A673 (cell line): ENCODE measurements around the gene USH1C. TPM values are rescaled to one million over a fixed set of nuclear protein-coding genes. Genes with fewer than 3 reads are reported as not detected.
A peak's percentile ranks its signal among the peaks of the same experiment; 100 is the strongest.

Experiments
- BruUV-seq: library from RNA; stranded (reverse); fragments of 400-500 nt; replicated peaks from 2 replicates; lab custom pipeline; 2021; lab: Mats Ljungman, UMichigan
- CTCF ChIA-PET: fragments of 300-600 bp; sonication (Branson Sonifier 250); formaldehyde crosslinking; loops from one replicate; lab custom pipeline; 2022; ENCODE audit warnings: antibody characterized with exemption; lab: Charles Lee
- POLR2A ChIA-PET: fragments of 300-600 bp; sonication (Branson Sonifier 250); formaldehyde crosslinking; loops from one replicate; lab custom pipeline; 2022; ENCODE audit warnings: antibody characterized with exemption; ENCODE audit not compliant: low non-redundant PET; lab: Charles Lee
- DNase-seq: peaks from one replicate; pipeline ENCODE4 v3.0.0-alpha.2; 2015; ENCODE audit warnings: low spot score
- H3K27ac ChIP-seq: fragments of 200-600 bp; sonication (generic); 2 replicates; pipeline ENCODE4 v1.5.1; 2016; ENCODE audit warnings: mixed run types, low read depth, mild to moderate bottlenecking, mixed read lengths, antibody characterized with exemption, low read length; ENCODE audit not compliant: poor library complexity, severe bottlenecking
- H3K27me3 ChIP-seq: fragments of 200-600 bp; sonication (generic); replicated peaks from 2 replicates; pipeline ENCODE4 v1.6.1; 2017; ENCODE audit warnings: mixed run types, low read depth, mild to moderate bottlenecking, mixed read lengths, antibody characterized with exemption, low read length; ENCODE audit not compliant: insufficient read depth, poor library complexity
- H3K36me3 ChIP-seq: fragments of 200-600 bp; sonication (generic); 2 replicates; pipeline ENCODE4 v1.6.1; 2016; ENCODE audit warnings: mixed run types, mild to moderate bottlenecking, mixed read lengths, antibody characterized with exemption, low read length; ENCODE audit not compliant: insufficient read depth, poor library complexity, severe bottlenecking
- H3K4me1 ChIP-seq: fragments of 200-600 bp; sonication (generic); 2 replicates; pipeline ENCODE4 v1.6.1; 2017; ENCODE audit warnings: mixed run types, mild to moderate bottlenecking, mixed read lengths, antibody characterized with exemption, low read length; ENCODE audit not compliant: insufficient read depth, poor library complexity, severe bottlenecking
- H3K4me3 ChIP-seq: fragments of 200-600 bp; sonication (generic); 2 replicates; pipeline ENCODE4 v1.5.1; 2016; ENCODE audit warnings: low read depth, mixed run types, mild to moderate bottlenecking, mixed read lengths, low read length; ENCODE audit not compliant: poor library complexity, severe bottlenecking
- H3K9me3 ChIP-seq: fragments of 200-600 bp; sonication (generic); 2 replicates; pipeline ENCODE4 v1.6.1; 2016; ENCODE audit warnings: mixed run types, low read depth, mild to moderate bottlenecking, mixed read lengths, antibody characterized with exemption, low read length; ENCODE audit not compliant: poor library complexity, severe bottlenecking
- EZH2 ChIP-seq: fragments of 200-600 bp; sonication (generic); IDR thresholded peaks from 2 replicates; pipeline ENCODE4 v1.6.1; 2017; ENCODE audit warnings: borderline replicate concordance, low read depth, mild to moderate bottlenecking, mixed read lengths, antibody characterized with exemption, low read length; ENCODE audit not compliant: poor library complexity, severe bottlenecking
- intact Hi-C: fragments of 100-400 bp; cut with micrococcal nuclease; formaldehyde crosslinking; loops from one replicate; pipeline ENCODE4 v1.10.0; 2022; ENCODE audit not compliant: unreplicated experiment
- total RNA-seq: library from RNA; stranded (reverse); gene quantifications from 2 replicates; pipeline ENCODE4 v1.2.3, GENCODE V29; 2021
- TF ChIP-seq, protein P1 (sequence below): fragments of 300-800, 200-600 bp; sonication (generic); conservative IDR thresholded peaks from 2 replicates; pipeline ENCODE4 v1.5.1; 2017; ENCODE audit warnings: low read depth, mild to moderate bottlenecking, antibody characterized with exemption, low read length, moderate library complexity, mixed read lengths

The USH1C gene
- total RNA-seq, 1 experiment from 2014 or later: not detected

DNA sequence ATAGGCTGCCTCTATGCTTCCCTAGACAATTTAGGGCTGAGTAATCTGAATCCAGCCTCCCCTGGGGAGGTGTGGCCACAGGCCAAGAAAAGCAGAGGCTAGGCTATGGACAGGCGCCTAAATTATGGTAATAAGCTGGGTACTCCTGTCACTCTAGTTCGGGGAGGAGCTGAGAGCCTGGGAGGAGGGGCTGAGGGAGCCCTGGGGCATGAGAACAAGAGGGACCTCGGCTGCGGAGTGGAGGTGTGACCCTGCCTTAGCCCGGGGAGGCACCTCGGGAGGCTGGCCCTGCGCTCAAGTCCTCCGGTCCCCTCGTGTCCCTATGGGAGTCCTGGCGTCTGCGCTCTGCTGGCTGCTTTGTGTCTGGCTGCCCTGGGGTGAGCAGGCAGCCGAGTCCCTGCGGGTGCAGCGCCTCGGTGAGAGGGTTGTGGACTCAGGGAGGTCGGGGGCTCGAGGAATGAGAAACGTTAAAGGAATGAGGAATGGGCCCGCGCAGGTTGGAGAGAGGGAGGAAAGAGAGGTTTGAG lies 2.9 kb upstream of the USH1C start, which contains the start of gene OTOG:
Gene OTOG (plus strand): TSS at position 209 of the 527 bp plus-strand sequence. CDS start 114 bp downstream, at position 323.
- Histone ChIP-seq H3K9me3 (no peaks in the 10 kb centered on the region), H3K4me1 (no peaks in the 10 kb centered on the region), H3K27ac (no peak within 1 kb of the TSS), H3K27me3 (no peaks in the 10 kb centered on the region), H3K36me3 (no peaks in the 10 kb centered on the region), H3K4me3 (no peak within 1 kb of the TSS)
- no TSS peak for BruUV-seq
- CTCF ChIA-PET: no interaction called here
- POLR2A ChIA-PET: no interaction called here
- intact Hi-C loops: no loop called here
- no peak for TF ChIP-seq EZH2
- TF ChIP-seq, protein P1, sequence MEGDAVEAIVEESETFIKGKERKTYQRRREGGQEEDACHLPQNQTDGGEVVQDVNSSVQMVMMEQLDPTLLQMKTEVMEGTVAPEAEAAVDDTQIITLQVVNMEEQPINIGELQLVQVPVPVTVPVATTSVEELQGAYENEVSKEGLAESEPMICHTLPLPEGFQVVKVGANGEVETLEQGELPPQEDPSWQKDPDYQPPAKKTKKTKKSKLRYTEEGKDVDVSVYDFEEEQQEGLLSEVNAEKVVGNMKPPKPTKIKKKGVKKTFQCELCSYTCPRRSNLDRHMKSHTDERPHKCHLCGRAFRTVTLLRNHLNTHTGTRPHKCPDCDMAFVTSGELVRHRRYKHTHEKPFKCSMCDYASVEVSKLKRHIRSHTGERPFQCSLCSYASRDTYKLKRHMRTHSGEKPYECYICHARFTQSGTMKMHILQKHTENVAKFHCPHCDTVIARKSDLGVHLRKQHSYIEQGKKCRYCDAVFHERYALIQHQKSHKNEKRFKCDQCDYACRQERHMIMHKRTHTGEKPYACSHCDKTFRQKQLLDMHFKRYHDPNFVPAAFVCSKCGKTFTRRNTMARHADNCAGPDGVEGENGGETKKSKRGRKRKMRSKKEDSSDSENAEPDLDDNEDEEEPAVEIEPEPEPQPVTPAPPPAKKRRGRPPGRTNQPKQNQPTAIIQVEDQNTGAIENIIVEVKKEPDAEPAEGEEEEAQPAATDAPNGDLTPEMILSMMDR: no peak
- peak; percentile 82 for DNase-seq

DNA sequence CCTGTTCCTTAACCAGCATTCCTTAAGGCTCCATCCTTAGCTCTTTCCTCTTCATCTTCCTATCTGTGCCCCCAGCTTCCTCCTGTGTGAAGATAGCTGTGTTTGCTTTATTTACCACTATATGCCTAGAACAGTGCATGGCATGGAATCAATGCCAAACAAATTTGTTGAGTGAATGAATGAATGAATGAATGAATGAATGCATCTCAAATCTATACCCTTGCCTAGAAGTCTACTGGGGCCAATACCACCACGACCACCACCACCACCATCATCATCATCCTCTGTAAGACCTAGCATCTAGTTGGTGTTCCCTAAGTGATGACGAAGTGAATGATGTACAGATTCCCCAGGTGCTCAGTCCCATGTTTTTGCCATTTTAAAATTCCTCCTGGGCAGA lies 2.0 kb upstream of the USH1C start:
- CTCF ChIA-PET: no interaction called here

DNA sequence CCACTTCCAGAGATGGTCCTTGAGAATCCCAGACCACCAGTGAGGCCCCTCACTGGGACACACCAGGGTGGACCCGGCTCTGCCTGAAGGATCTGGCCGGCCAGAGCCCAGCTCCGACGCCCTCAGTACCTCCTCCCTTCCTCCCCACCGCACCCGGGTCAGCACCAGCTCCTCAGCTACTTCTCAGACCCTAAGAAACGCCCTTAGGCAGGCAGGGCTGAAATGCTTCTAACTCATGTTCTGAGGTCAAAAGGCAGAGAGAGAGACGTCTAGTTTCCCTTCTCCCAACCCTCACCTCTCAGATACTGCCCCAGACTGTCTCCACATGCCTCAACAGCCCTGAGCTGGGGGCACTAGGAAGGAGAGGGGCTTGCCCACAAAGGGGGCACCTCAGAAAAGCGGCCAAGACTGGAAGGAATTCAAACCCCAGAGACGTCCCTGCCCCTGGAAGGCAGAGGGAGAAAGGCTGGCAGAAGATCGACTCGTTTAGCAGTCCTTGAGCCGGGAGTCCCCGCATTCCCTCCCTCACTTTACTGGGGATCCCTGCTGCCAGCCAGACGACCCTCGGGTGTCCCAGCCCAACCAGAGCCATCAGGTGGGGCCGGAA lies 539 bp downstream of the USH1C start:
- TF ChIP-seq, protein P1: no peak
- TF ChIP-seq EZH2: no peak
- H3K4me3 ChIP-seq: no peak overlapping the region

More for the DNA sequence above, 2.0 kb upstream of the USH1C start:
- no peaks in the 10 kb centered on the region for H3K9me3 ChIP-seq
- no peaks in the 10 kb centered on the region for H3K36me3 ChIP-seq
- no peak for TF ChIP-seq EZH2
- TF ChIP-seq, protein P1: no peak
- POLR2A ChIA-PET: no interaction called here
- BruUV-seq: no TSS peak
- no peak for DNase-seq
- intact Hi-C loops: no loop called here
- no peak overlapping the region for H3K27ac ChIP-seq
- H3K27me3 ChIP-seq: no peaks in the 10 kb centered on the region
- no peak overlapping the region for H3K4me3 ChIP-seq
- no peaks in the 10 kb centered on the region for H3K4me1 ChIP-seq

More for the DNA sequence above, 539 bp downstream of the USH1C start:
- no peak for DNase-seq
- no peaks in the 10 kb centered on the region for H3K27me3 ChIP-seq
- H3K9me3 ChIP-seq: no peaks in the 10 kb centered on the region
- no peaks in the 10 kb centered on the region for H3K36me3 ChIP-seq
- ChIA-PET CTCF (no interaction called here), POLR2A (no interaction called here)
- H3K27ac ChIP-seq: no peak overlapping the region
- intact Hi-C loops: no loop called here
- no TSS peak for BruUV-seq
- no peaks in the 10 kb centered on the region for H3K4me1 ChIP-seq
